Activated CD8-positive, alpha-beta memory T cell treated with anti-CD3 and anti-CD28 coated beads, Interleukin-2, amount 50 U/mL, for 1 hour (primary cell): ENCODE measurements around the gene PNPLA3.
A peak's percentile ranks its signal among the peaks of the same experiment; 100 is the strongest.

Source experiments
- DNase-seq: peaks from one replicate; pipeline ENCODE4 v3.0.0-alpha.2; 2020; ENCODE audit errors: extremely low read depth

PNPLA3 gene

GRCh38 chr22:43993072-43993760 is 69.6 kb downstream of the PNPLA3 start:
- DNase-seq, result no peak

- DNase-seq, result no peak
Measured at GRCh38 chr22:43994006-43994405, 70.4 kb downstream of the PNPLA3 start.

GRCh38 chr22:43994416-43994815 is 70.8 kb downstream of the PNPLA3 start:
- no peak for DNase-seq

GRCh38 chr22:43995057-43995685 is 71.6 kb downstream of the PNPLA3 start:
- DNase-seq, result no peak

- no peak for DNase-seq
Measured at GRCh38 chr22:43995798-43996169, 72.2 kb downstream of the PNPLA3 start.

- DNase-seq, result peak; percentile 36
Measured at GRCh38 chr22:43996170-43996980, 72.8 kb downstream of the PNPLA3 start.

GRCh38 chr22:43996981-43997265 is 73.3 kb downstream of the PNPLA3 start:
- DNase-seq, result no peak
